PC-3 (cell line): Measurements from ENCODE around the gene ASIC3. TPM values are rescaled to one million over a fixed set of nuclear protein-coding genes. Genes with fewer than 3 reads are reported as not detected.

Experiments
- ATAC-seq: fragments of 200-7000 bp; cut with Tn5 transposase; 2 replicates; pipeline ENCODE4 v1.9.1; 2020; ENCODE audit warnings: mild to moderate bottlenecking, moderate library complexity
- BruUV-seq: library from RNA; stranded (reverse); fragments of 400-500 nt; replicated peaks from 2 replicates; lab custom pipeline; 2021; lab: Mats Ljungman, UMichigan
- CTCF ChIA-PET: fragments of 300-600 bp; sonication (Branson Sonifier 250); formaldehyde crosslinking; loops from one replicate; lab custom pipeline; 2022; ENCODE audit warnings: antibody characterized with exemption; lab: Charles Lee
- POLR2A ChIA-PET: fragments of 300-600 bp; sonication (Branson Sonifier 250); formaldehyde crosslinking; loops from one replicate; lab custom pipeline; 2022; ENCODE audit warnings: antibody characterized with exemption; ENCODE audit not compliant: unreplicated experiment; lab: Charles Lee
- DNase-seq: peaks from one replicate; pipeline ENCODE4 v3.0.0-alpha.2; 2015
- H2AFZ ChIP-seq: fragments of 300-600 bp; sonication (generic); 2 replicates; pipeline ENCODE4 v1.6.0; 2016; ENCODE audit warnings: antibody characterized with exemption, low read length
- H3F3A ChIP-seq: fragments of 300-600 bp; sonication (generic); one replicate; pipeline ENCODE4 v1.6.0; 2017; ENCODE audit warnings: antibody characterized with exemption, low read length, control low read depth, mild to moderate bottlenecking; ENCODE audit not compliant: unreplicated experiment
- H3K27ac ChIP-seq: fragments of 300-600 bp; sonication (generic); 2 replicates; pipeline ENCODE4 v1.5.1; 2016; ENCODE audit warnings: mild to moderate bottlenecking, low read length
- H3K27me3 ChIP-seq: fragments of 300-600 bp; sonication (generic); 2 replicates; pipeline ENCODE4 v1.6.1; 2016; ENCODE audit warnings: low read length, mixed read lengths
- H3K36me3 ChIP-seq: fragments of 300-600 bp; sonication (generic); 2 replicates; pipeline ENCODE4 v1.6.1; 2016; ENCODE audit warnings: low read depth, mixed run types, low read length, mixed read lengths
- H3K4me1 ChIP-seq: fragments of 300-600 bp; sonication (generic); 2 replicates; pipeline ENCODE4 v1.5.1; 2016; ENCODE audit warnings: low read length; ENCODE audit not compliant: insufficient read depth
- H3K4me2 ChIP-seq: fragments of 300-600 bp; sonication (generic); 2 replicates; pipeline ENCODE4 v1.6.0; 2016; ENCODE audit warnings: low read length
- H3K4me3 ChIP-seq: fragments of 300-600 bp; sonication (generic); 2 replicates; pipeline ENCODE4 v1.5.1; 2016; ENCODE audit warnings: mild to moderate bottlenecking, low read length, mixed read lengths
- H3K79me2 ChIP-seq: fragments of 300-600 bp; sonication (generic); 2 replicates; pipeline ENCODE4 v1.6.1; 2017; ENCODE audit warnings: low read length, mixed read lengths
- H3K9ac ChIP-seq: fragments of 300-600 bp; sonication (generic); 2 replicates; pipeline ENCODE4 v1.6.0; 2016; ENCODE audit warnings: mild to moderate bottlenecking, low read length
- H3K9me2 ChIP-seq: fragments of 300-600 bp; sonication (generic); replicated peaks from 2 replicates; pipeline ENCODE4 v1.6.1; 2016; ENCODE audit warnings: mixed run types, low read length, mixed read lengths
- H3K9me3 ChIP-seq: fragments of 300-600 bp; sonication (generic); 2 replicates; pipeline ENCODE4 v1.6.1; 2016; ENCODE audit warnings: low read length, mixed read lengths
- H4K20me1 ChIP-seq: fragments of 300-600 bp; sonication (generic); 2 replicates; pipeline ENCODE4 v1.6.1; 2016; ENCODE audit warnings: low read length, mixed read lengths
- CTCF ChIP-seq: fragments of 300-600 bp; sonication (generic); conservative IDR thresholded peaks from 2 replicates; pipeline ENCODE4 v1.5.1; 2017; ENCODE audit warnings: antibody characterized with exemption, low read depth, mild to moderate bottlenecking, low read length
- EZH2 ChIP-seq: fragments of 300-600 bp; sonication (generic); IDR thresholded peaks from one replicate; pipeline ENCODE4 v1.6.1; 2017; ENCODE audit warnings: antibody characterized with exemption, mild to moderate bottlenecking, low read length; ENCODE audit not compliant: unreplicated experiment
- EZH2phosphoT487 ChIP-seq: fragments of 300-600 bp; sonication (generic); IDR thresholded peaks from 2 replicates; pipeline ENCODE4 v1.6.1; 2018; ENCODE audit warnings: mild to moderate bottlenecking, antibody characterized with exemption, low read length, borderline replicate concordance
- intact Hi-C: fragments of 100-400 bp; cut with micrococcal nuclease; formaldehyde crosslinking; loops from 2 replicates; pipeline ENCODE4 v1.9.0; 2023
- total RNA-seq: library from RNA; depleted of rRNA; stranded (reverse); fragments of >200 nt; gene quantifications from 2 replicates; pipeline ENCODE4 v1.2.3, GENCODE V29; 2014

ASIC3 gene
- total RNA-seq, 1 experiment from 2014 or later, result 1.7 TPM

GRCh38 chr7:151038951-151039849 lies 9.1 kb upstream of the ASIC3 start:
- no peak overlapping the region for H3K4me3 ChIP-seq
- CTCF ChIA-PET, result no interaction called here
- no peaks in the 10 kb centered on the region for H3F3A ChIP-seq
- no peak overlapping the region for H2AFZ ChIP-seq
- no peaks in the 10 kb centered on the region for H3K79me2 ChIP-seq
- peaks cover 18% of the 10 kb centered on the region for H3K4me1 ChIP-seq
- H3K36me3 ChIP-seq, result no peaks in the 10 kb centered on the region; the same call in 1 of the 2 replicates
- TF ChIP-seq EZH2, result no peak
- no peak for TF ChIP-seq EZH2phosphoT487
- TF ChIP-seq CTCF, result no peak
- intact Hi-C loops, result no loop called here
- peak; percentile 92 for ATAC-seq
- POLR2A ChIA-PET, result no interaction called here
- BruUV-seq, result no TSS peak
- H3K27me3 ChIP-seq, result no peaks in the 10 kb centered on the region
- H3K9me2 ChIP-seq, result no peaks in the 10 kb centered on the region
- H4K20me1 ChIP-seq, result no peaks in the 10 kb centered on the region
- peak overlapping the region; percentile 61 for H3K4me2 ChIP-seq
- H3K27ac ChIP-seq, result peak overlapping the region; percentile 70
- peak; percentile 80 for DNase-seq
- no peaks in the 10 kb centered on the region for H3K9me3 ChIP-seq
- H3K9ac ChIP-seq, result peak overlapping the region; percentile 40

GRCh38 chr7:151039850-151040548 lies 8.3 kb upstream of the ASIC3 start:
- ATAC-seq, result no peak
- H3K79me2 ChIP-seq, result no peaks in the 10 kb centered on the region
- POLR2A ChIA-PET, result no interaction called here
- no peaks in the 10 kb centered on the region for H3K27me3 ChIP-seq
- CTCF ChIA-PET, result no interaction called here
- TF ChIP-seq CTCF (no peak), EZH2phosphoT487 (no peak), EZH2 (no peak)
- BruUV-seq, result no TSS peak
- H3K36me3 ChIP-seq, result no peaks in the 10 kb centered on the region; the same call in 1 of the 2 replicates
- no peaks in the 10 kb centered on the region for H3K9me2 ChIP-seq
- H3F3A ChIP-seq, result no peaks in the 10 kb centered on the region
- H3K4me3 ChIP-seq, result no peak overlapping the region
- no peak overlapping the region for H3K9ac ChIP-seq
- no peaks in the 10 kb centered on the region for H4K20me1 ChIP-seq
- intact Hi-C loops, result no loop called here
- H2AFZ ChIP-seq, result no peak overlapping the region
- no peak for DNase-seq
- peaks cover 18% of the 10 kb centered on the region for H3K4me1 ChIP-seq
- H3K27ac ChIP-seq, result peak overlapping the region; percentile 5
- no peak overlapping the region for H3K4me2 ChIP-seq
- no peaks in the 10 kb centered on the region for H3K9me3 ChIP-seq
